HuH-7.5 (cell line): ENCODE results near the gene ADAM22.

Source experiments
- DNase-seq: peaks from one replicate; pipeline ENCODE4 v3.0.0; 2011; ENCODE audit warnings: low spot score

ADAM22 gene

GRCh38 chr7:88218836-88219605 is 285.0 kb downstream of the ADAM22 start:
- DNase-seq: no peak

- DNase-seq: peak; percentile 55
These were observed 286.0 kb downstream of the ADAM22 start, which contains the start of gene SRI for GRCh38 chr7:88219781-88220747. TSS of gene SRI (minus strand) at chr7:88220038. CDS start at chr7:88220026, 12 bp downstream.

GRCh38 chr7:88223265-88223664 is 289.2 kb downstream of the ADAM22 start:
- DNase-seq: no peak

- no peak for DNase-seq
These were observed 290.7 kb downstream of the ADAM22 start for GRCh38 chr7:88224601-88225275.

- DNase-seq: no peak
These were observed 292.1 kb downstream of the ADAM22 start for GRCh38 chr7:88226201-88226600.

GRCh38 chr7:88226886-88227516 is 292.9 kb downstream of the ADAM22 start:
- no peak for DNase-seq

- no peak for DNase-seq
These were observed 295.4 kb downstream of the ADAM22 start for GRCh38 chr7:88229302-88229995.

GRCh38 chr7:88230646-88231045 is 296.6 kb downstream of the ADAM22 start:
- no peak for DNase-seq

- DNase-seq: no peak
These were observed 299.8 kb downstream of the ADAM22 start for GRCh38 chr7:88233828-88234227.

- DNase-seq: no peak
These were observed 305.8 kb downstream of the ADAM22 start for GRCh38 chr7:88239852-88240251.

- DNase-seq: peak; percentile 19
These were observed 309.4 kb downstream of the ADAM22 start for GRCh38 chr7:88243345-88243909.

- no peak for DNase-seq
These were observed 310.2 kb downstream of the ADAM22 start for GRCh38 chr7:88244258-88244657.
